Right lobe of liver (tissue), 6 donors: ENCODE measurements around the gene PERM1. TPM values are rescaled to one million over a fixed set of nuclear protein-coding genes. Genes with fewer than 3 reads are reported as not detected.

Experiments
- ATAC-seq, 4 donors: fragments of 200-7000 bp; cut with Tn5 transposase; one replicate each; pipeline ENCODE4 v1.9.1; 2020; ENCODE audit warnings: mild to moderate bottlenecking in 4 of 4, moderate library complexity in 4 of 4
- DNase-seq, 3 donors: peaks; one replicate each; pipeline ENCODE4 v3.0.0-alpha.2; 2020
- H3K27ac ChIP-seq, 3 donors: fragments of 200-600 bp; one replicate each; pipeline ENCODE4 v1.8.0; 2022
- H3K27me3 ChIP-seq, 2 donors: fragments of 200-600 bp; one replicate each; pipeline ENCODE4 v1.8.0; 2022
- H3K36me3 ChIP-seq, 4 donors: fragments of 200-600 bp; sonication (generic) in 1 of 4; one replicate each; pipeline versions ENCODE4 v1.5.1 to v1.8.0; 2017 to 2022; ENCODE audit warnings: control low read depth in 1 of 4
- H3K4me1 ChIP-seq, 4 donors: fragments of 200-600 bp; sonication (generic) in 1 of 4; one replicate each; pipeline versions ENCODE4 v1.5.1 to v1.8.0; 2017 to 2022; ENCODE audit warnings: control low read depth in 1 of 4
- H3K4me3 ChIP-seq, 3 donors: fragments of 200-600 bp; one replicate each; pipeline ENCODE4 v1.8.0; 2022
- H3K9me3 ChIP-seq, 4 donors: fragments of 200-600 bp; sonication (generic) in 1 of 4; one replicate each; pipeline versions ENCODE4 v1.5.1 to v1.8.0; 2017 to 2022; ENCODE audit warnings: control low read depth in 1 of 4
- POLR2A ChIP-seq: fragments of 450-650 bp; IDR thresholded peaks from one replicate; pipeline ENCODE4 v1.6.1; 2017; ENCODE audit warnings: antibody characterized with exemption, mild to moderate bottlenecking
- WGBS: methylation state at CpG from one replicate; pipeline ENCODE4 v1.1.6; 2018; ENCODE audit warnings: low coverage, low lambda C conversion rate; ENCODE audit not compliant: insufficient coverage; ENCODE audit errors: missing lambda C conversion rate; 5-methylcytosine and 5-hydroxymethylcytosine counted together
- intact Hi-C, 2 donors: fragments of 100-400 bp; cut with DNase I; formaldehyde crosslinking; loops; one replicate each; pipeline versions ENCODE4 v1.11.2 to v1.14.1; 2022
- total RNA-seq, 6 experiments: library from RNA; depleted of rRNA in 2 of 6; stranded (reverse); fragments of >200 nt in 2 of 6; fragmentation: NEBNext Ultra II Directional in 3 of 6; extraction: Animal tissue kit (Norgen Biotek cat#: 25700) in 3 of 6; gene quantifications; one replicate each; pipeline versions ENCODE4 v1.1.0 to v1.2.4, GENCODE V29; 2016 to 2023
- TF ChIP-seq, protein P1 (sequence below), 4 donors: fragments of 200-600 bp in 3 of 4; fragments of 450-650 bp in 1 of 4; IDR thresholded peaks; one replicate each; pipeline versions ENCODE4 v1.5.1 to v1.8.0; 2016 to 2022; ENCODE audit warnings: antibody characterized with exemption in 4 of 4, mild to moderate bottlenecking in 2 of 4
- donor health status: DM: no; HTN: yes; CAD: no.
- donor health status: DM: no; HTN: no; CAD: no.
- donor health status: DM: no; HTN: no; CAD: no.
- donor health status: DM: no; HTN: yes; CAD: no.
- donor health status: DM: no; HTN: yes; CAD: no.

The PERM1 gene
- total RNA-seq, 6 experiments from 2014 or later, result 0.18 to 0.46 (median 0.28) TPM; not detected in 2

- Histone ChIP-seq H3K27ac (no peak overlapping the region), H3K4me3 (no peak overlapping the region), H3K27me3 (peaks cover 0 to 12% of the 10 kb centered on the region in 2 donors), H3K36me3 (no peaks in the 10 kb centered on the region), H3K4me1 (peaks cover 0 to 6% (median 0%) of the 10 kb centered on the region in 4 donors), H3K9me3 (no peaks in the 10 kb centered on the region)
- TF ChIP-seq, protein P1, sequence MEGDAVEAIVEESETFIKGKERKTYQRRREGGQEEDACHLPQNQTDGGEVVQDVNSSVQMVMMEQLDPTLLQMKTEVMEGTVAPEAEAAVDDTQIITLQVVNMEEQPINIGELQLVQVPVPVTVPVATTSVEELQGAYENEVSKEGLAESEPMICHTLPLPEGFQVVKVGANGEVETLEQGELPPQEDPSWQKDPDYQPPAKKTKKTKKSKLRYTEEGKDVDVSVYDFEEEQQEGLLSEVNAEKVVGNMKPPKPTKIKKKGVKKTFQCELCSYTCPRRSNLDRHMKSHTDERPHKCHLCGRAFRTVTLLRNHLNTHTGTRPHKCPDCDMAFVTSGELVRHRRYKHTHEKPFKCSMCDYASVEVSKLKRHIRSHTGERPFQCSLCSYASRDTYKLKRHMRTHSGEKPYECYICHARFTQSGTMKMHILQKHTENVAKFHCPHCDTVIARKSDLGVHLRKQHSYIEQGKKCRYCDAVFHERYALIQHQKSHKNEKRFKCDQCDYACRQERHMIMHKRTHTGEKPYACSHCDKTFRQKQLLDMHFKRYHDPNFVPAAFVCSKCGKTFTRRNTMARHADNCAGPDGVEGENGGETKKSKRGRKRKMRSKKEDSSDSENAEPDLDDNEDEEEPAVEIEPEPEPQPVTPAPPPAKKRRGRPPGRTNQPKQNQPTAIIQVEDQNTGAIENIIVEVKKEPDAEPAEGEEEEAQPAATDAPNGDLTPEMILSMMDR (IDR thresholded peaks at IDR 0.05), result no peak
- no peak for TF ChIP-seq POLR2A
- ATAC-seq, result no peak
- intact Hi-C loops, result no loop called here
- 81% methylated on average over 5 of the region's 28 CpGs for WGBS
- DNase-seq, result peak in 2 of 3 donors; percentile 19 to 43
Measured at GRCh38 chr1:972726-973458, 9.0 kb downstream of the PERM1 start.

DNA sequence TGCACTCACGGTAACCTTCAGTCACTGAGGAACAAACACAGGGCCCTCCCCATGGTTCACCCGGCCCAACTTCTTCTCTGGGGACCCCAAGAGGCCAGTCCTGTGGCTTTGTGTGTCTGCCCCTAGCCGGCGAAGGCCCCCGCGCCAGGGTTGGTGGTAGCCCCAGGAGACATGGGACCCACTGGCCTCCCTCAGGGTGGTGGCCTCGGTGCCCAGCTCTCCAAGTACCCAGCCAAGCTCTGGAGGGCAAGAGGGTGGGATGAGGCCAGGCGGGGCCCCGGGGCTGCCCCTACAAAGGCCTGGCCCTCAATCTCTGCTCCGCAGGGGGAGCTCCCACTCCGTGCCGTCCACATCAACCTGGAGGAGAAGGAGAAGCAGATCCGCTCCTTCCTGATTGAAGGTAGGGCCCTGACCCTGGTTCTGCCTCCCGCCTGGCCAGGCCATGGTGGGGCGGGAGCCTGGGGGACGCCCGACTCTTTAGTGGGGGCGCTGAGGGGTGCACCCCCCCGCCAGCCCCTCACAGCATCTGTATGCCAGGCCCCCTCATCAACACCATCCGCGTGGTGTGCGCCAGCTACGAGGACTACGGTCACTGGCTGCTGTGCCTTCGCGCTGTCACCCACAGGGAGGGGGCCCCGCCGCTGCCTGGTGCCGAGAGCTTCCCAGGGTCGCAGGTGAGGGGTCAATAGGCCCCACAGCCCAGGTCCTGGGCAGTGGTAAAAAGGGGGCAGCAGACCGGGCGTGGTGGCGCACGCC lies 10.0 kb downstream of the PERM1 start:
- Histone ChIP-seq H3K27ac (no peak overlapping the region), H3K4me3 (no peak overlapping the region), H3K27me3 (peaks cover 0 to 12% of the 10 kb centered on the region in 2 donors), H3K4me1 (peaks cover 0 to 6% (median 2%) of the 10 kb centered on the region in 4 donors), H3K36me3 (no peaks in the 10 kb centered on the region), H3K9me3 (no peaks in the 10 kb centered on the region)
- TF ChIP-seq, protein P1 (IDR thresholded peaks at IDR 0.05), result no peak
- TF ChIP-seq POLR2A, result no peak
- intact Hi-C loops, result no loop called here
- ATAC-seq (no peak), DNase-seq (peak in 1 of 3 donors; percentile 16)
- 77% methylated on average over 8 of the region's 34 CpGs for WGBS

- H3K27me3 ChIP-seq, result peaks cover 0 to 12% of the 10 kb centered on the region in 2 donors
- H3K9me3 ChIP-seq, result no peaks in the 10 kb centered on the region
- no peak overlapping the region for H3K4me3 ChIP-seq
- no peak for TF ChIP-seq POLR2A
- TF ChIP-seq, protein P1 (IDR thresholded peaks at IDR 0.05), result no peak
- DNase-seq (peak in 1 of 3 donors; percentile 14), ATAC-seq (no peak)
- no peaks in the 10 kb centered on the region for H3K36me3 ChIP-seq
- intact Hi-C loops, result no loop called here
- peaks cover 0 to 8% (median 2%) of the 10 kb centered on the region in 4 donors for H3K4me1 ChIP-seq
- no peak overlapping the region for H3K27ac ChIP-seq
- WGBS, result no CpG with 5 or more reads among the region's 42 CpGs
Measured at GRCh38 chr1:970973-971730, 10.7 kb downstream of the PERM1 start.

GRCh38 chr1:970242-970972 lies 11.5 kb downstream of the PERM1 start:
- H3K4me1 ChIP-seq, result peaks cover 0 to 8% (median 2%) of the 10 kb centered on the region in 4 donors
- H3K9me3 ChIP-seq, result no peaks in the 10 kb centered on the region
- TF ChIP-seq, protein P1 (IDR thresholded peaks at IDR 0.05), result no peak
- no peak for TF ChIP-seq POLR2A
- no peak overlapping the region for H3K4me3 ChIP-seq
- 20% methylated on average over 3 of the region's 33 CpGs for WGBS
- intact Hi-C loops, result no loop called here
- DNase-seq (no peak), ATAC-seq (no peak)
- H3K36me3 ChIP-seq, result no peaks in the 10 kb centered on the region
- H3K27me3 ChIP-seq, result peaks cover 0 to 12% of the 10 kb centered on the region in 2 donors
- H3K27ac ChIP-seq, result no peak overlapping the region
